HG03571 (cell line): Measurements from ENCODE around the gene TLL1.

Experiments
- ATAC-seq: cut with Tn5 transposase; IDR thresholded peaks from one replicate; pipeline ENCODE4 v1.9.1; 2021; ENCODE audit not compliant: unreplicated experiment

Gene TLL1

DNA sequence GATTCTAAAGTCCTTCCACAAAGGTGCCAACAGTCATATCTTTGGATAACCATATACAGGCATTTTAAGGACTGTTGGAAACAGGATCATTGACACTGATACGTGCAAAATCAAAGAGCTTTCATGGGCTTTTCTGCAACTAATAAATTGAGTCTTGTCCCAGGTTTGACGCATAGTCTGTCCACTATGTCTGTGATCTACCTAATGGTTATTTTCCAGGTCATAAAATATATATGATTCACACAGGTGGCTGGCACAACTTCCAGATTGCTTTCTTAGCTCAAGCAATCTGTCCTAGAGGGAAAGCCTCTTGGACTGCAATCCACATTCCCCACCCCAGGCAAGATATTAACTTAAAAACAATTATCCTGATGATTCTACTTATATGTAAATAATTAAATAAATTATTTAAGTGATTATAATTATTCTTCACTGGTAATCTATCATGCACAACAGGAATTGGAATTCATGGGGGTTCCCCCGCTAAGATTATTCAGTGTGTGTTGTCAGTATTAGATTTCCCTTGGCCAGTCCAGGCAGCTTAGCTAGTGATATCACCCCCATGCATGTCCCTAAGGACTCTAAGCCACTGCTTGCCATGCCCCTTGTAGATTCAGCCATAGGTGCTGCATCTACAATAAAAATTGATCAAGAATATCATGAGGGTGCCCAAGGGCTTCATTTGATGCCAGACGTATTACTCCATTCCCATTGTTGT is 97.8 kb downstream of the TLL1 start:
- no peak for ATAC-seq

GRCh38 chr4:165971446-165971845 is 98.4 kb downstream of the TLL1 start:
- ATAC-seq = no peak

- ATAC-seq = no peak
These were observed 98.9 kb downstream of the TLL1 start for GRCh38 chr4:165971933-165972332.

GRCh38 chr4:165972747-165973146 is 99.7 kb downstream of the TLL1 start:
- no peak for ATAC-seq

DNA sequence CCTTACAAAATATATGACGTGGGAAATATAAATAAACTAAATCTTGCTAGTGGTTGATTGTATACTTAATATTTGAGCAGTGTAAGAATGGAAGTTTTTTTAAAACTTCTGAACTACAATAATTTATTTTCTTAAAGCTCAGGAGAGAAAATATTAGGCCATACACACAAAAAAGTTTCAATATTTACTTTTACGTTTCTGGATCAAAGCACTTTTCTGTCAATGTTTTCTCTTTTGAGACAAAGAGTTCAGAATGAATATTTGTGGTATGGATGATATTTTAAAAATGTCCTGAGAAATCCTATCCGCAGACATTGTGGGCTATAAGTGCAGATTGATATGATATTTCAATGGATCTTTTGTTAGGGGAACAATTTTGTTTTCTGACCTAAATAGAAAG is 109.9 kb downstream of the TLL1 start:
- ATAC-seq = no peak

- no peak for ATAC-seq
These were observed 114.1 kb downstream of the TLL1 start for GRCh38 chr4:165986956-165987698.

DNA sequence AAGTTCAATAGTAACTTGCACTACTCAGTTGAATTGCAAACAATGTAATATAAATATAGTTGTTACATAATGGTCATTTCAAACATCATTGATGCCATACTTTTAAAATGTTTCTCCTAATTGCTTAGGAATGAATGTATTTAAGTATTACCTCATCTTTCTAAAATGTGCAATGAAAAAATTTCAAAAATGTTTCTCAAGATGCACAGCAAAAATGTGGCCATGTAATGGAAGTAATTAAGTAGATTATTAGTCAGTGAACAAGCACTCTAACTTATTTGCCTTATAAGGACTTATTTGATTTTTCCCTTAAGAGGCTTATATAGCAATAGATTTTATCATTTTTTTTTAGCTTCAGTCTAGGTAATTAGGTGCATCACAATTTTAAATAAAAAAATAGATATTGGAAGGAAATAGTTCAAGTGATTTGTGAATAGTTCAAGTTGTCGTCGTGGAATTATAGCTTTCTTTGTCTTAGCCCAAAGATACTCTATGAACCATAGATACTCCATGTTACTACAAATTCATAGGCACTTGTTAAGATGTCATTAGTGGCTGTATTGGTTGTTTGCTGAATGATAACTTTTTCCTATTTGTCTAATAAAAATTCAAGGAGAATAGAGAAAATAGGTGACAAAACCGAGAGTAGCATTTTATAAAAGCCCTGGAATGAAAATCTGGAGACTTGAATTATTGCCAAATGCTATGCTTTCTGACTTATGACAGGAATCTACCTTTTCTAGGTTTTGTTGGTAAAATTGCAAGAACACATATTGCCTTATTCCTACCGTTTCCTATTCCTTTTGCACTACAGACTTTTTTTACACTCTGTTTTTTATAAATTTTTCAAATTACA is 118.5 kb downstream of the TLL1 start:
- ATAC-seq = no peak

DNA sequence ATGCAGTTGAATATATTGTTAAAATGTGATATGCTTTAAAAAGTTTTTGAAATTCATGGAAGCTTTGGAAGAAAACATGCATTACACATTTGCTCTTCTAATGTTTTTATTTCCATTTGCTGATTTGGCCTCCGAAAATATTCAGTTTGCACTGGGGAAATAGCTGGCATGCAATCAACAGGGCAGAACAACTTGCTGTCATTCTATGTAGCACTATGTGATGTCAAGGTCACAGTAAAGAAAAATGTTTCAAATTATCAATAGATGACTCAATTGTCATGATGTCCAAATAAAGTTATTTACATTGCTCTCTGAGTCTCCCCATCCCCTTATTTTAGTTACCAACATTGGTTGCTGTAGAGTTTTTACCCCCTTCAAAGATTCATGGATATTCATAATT is 119.2 kb downstream of the TLL1 start:
- ATAC-seq = no peak

GRCh38 chr4:165994701-165995100 is 121.7 kb downstream of the TLL1 start:
- no peak for ATAC-seq

DNA sequence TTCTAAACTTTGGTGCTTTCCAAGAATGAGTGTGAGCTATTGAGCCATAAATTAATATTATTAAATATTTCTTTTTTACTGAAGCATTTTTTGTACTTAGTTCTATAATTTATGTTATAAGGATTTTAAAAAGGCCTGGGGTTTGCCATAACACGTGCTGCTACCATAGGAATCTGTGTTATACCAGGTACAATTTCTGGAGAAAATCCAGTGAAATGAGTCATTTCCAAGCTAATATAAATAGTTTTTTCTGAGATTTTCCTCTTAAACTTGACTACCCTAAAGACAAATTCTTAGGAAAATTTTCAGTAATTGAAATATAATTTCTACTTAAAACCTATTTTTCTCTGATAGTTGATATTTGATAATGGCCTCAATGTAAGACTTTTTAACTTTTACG is 130.8 kb downstream of the TLL1 start:
- no peak for ATAC-seq

DNA sequence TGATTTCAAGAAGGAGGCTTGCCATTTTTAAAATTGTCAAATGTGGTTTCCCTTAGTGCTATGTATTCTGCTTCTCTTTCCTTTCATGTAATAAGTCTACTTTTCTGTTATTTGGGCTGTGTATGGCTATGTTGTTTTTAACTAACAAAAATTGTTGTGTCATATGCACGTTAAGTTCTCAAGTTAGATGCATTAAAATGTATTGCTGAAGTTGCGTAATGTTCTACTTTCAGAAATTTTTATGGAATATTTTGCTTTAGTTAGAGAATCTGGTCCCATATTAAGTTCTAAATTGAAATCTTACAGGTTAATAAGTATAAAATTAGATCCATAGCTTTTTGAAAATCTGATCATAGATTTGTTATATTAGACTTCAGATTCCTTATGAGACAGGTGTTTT is 133.2 kb downstream of the TLL1 start:
- no peak for ATAC-seq

DNA sequence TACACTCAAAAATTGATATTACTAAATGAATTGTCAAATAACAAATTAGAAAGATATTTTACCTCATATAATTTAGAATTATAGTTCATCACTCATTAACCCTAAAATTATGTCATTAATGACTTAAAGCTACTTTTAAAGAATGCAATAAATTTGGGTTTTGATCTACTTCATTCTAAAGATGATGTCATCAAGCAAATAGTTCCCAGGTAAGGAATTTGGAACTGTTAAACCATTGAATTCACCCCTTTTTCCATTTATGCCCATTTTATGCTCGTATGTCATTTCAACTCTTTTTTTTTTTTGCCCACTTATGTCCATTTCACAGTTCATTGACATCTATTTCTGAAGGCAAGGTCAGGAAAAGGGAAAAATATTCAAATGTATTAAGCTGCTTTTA is 135.5 kb downstream of the TLL1 start:
- ATAC-seq = no peak

DNA sequence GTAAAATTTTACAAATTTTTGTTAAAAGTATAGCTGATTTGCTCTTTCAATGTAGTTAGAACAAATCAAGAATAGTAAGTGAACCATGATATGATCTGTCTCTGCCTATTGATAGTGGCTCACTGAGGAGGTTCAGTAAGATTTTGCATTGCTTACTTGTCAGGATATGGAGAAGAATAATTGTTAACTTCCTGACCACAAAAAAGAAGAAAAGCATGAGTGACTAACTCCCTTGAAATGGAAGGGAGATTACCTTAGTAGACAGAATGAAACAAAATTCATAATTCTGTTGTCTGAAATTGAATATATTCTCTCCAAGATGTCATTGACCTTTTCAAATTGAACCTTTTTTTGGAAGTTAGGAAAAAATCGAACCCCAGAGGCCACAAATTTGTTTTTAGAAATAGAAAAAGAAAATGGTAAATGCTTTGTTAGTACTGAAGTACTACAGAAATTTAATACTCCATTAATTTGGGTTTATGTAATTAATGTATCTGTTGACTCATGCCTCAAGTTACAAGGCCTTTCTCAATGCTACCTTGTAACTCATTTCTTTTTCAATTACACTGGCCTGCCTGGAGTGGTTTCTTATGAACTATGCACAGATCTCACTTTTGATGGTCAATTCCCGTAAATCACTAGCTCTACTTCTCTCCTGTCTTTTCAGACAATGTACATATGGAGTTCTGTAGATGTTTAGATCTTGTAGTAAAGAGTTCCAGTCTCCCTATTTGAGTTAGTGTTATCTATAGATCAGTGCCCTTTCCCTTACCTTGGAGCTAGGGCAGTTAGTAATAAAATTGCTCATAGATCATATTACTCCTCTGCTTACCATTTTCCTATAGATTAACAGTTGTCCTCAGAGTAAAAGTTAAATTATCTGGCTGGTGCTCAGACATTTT is 139.3 kb downstream of the TLL1 start:
- ATAC-seq = no peak

DNA sequence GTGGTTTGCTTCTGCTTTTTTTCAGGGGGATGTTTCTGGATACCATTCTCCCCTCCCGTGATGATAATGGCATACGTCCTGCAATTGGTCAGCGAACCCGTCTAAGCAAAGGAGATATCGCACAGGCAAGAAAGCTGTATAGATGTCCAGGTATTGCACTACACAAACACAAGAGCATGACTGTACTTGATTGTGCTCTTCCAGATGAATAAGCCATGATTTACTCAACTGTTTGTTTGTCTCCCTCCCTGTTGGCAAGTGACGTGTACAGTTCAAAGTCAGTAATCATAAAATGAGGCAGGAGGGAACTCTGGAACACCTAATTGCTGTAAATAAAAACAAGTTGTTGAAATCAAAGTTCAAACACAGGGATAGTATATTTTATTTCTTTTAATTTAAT is 141.4 kb downstream of the TLL1 start:
- no peak for ATAC-seq

DNA sequence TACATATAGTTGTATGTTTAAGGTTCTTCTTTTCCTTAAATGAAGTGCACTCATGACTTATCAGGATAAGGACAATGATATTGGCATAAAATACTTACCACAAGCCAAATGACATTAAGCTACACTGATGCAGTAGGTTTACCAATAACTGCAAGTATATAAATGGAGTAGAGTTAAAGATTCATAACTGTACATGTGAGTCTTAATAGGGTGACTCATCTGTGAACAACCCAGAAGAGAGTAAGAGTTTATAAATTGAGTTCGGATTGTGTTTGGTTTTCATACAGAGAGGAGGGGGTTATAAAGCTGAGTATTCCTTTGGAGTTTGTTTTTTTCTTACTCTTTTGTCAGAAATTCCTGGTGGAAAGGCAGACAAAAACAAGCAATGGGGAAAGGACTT is 144.8 kb downstream of the TLL1 start:
- ATAC-seq = no peak

GRCh38 chr4:166019441-166020220 is 146.6 kb downstream of the TLL1 start:
- ATAC-seq = no peak

GRCh38 chr4:166021617-166022016 is 148.6 kb downstream of the TLL1 start:
- ATAC-seq = no peak

DNA sequence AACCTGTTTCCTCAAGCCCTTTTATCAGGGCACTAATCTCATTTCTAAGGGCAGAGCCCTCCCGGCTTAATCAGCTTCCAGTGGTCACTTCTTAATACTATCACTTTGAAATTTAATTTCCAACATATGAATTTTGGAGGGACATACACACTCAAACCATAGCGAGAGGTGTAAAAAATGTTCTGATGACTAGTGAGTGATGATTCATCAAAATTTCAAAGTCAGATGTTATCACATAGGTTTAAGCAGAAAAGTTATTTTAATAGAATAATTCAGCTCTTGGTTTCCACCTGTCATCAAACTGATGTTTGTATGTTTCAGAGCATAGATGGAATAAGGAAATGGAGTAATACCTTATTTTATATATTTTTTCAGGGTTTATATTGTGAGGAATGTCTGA is 161.9 kb downstream of the TLL1 start:
- no peak for ATAC-seq

DNA sequence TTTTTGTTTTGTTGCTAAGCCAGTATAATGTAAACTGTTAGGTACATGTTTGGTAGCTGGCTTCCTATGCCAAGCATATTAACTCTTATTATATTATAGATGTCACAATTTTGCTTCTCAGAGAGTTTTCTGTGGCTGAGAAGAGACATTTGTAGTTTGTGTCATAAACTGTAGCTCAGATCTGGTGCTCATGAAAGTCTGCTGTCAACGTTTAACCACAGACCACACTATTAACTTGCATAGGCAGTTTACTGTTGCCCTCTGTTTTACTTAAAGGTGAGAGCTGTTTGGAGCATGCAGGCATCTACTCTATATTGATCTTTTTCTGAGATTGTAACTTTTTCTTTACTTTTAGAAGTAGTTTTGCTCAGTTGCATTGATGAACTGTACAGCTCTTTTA is 166.8 kb downstream of the TLL1 start:
- ATAC-seq = no peak

- ATAC-seq = no peak
These were observed 169.5 kb downstream of the TLL1 start for GRCh38 chr4:166042510-166043055.
